Psoas muscle (tissue), 8 donors: ENCODE measurements around the gene HAUS5. TPM values are rescaled to one million over a fixed set of nuclear protein-coding genes. Genes with fewer than 3 reads are reported as not detected.

ENCODE experiments used
- ATAC-seq, 4 donors: fragments of 200-7000 bp; cut with Tn5 transposase; one replicate each; pipeline ENCODE4 v1.9.1; 2020; ENCODE audit warnings: moderate library complexity in 3 of 4, mild to moderate bottlenecking in 2 of 4
- DNase-seq, 2 donors: peaks; one replicate each; pipeline ENCODE4 v3.0.0-alpha.2; 2020
- H3K27ac ChIP-seq: fragments of 200-600 bp; one replicate; pipeline ENCODE4 v1.8.0; 2022
- H3K27me3 ChIP-seq, 3 donors: fragments of 200-600 bp in 1 of 3; one replicate each; pipeline versions ENCODE4 v1.6.1 to v1.8.0; 2013 to 2022; ENCODE audit warnings: low read length in 2 of 3, mild to moderate bottlenecking in 2 of 3, moderate library complexity in 1 of 3; ENCODE audit not compliant: insufficient read depth in 3 of 3
- H3K36me3 ChIP-seq, 2 donors: fragments of 200-600 bp in 1 of 2; one replicate each; pipeline versions ENCODE4 v1.6.1 to v1.8.0; 2013 to 2022; ENCODE audit warnings: low read depth in 1 of 2, mild to moderate bottlenecking in 1 of 2, moderate library complexity in 1 of 2; ENCODE audit not compliant: insufficient read depth in 1 of 2
- H3K4me1 ChIP-seq: fragments of 200-600 bp; one replicate; pipeline ENCODE4 v1.8.0; 2022
- H3K4me3 ChIP-seq: fragments of 200-600 bp; one replicate; pipeline ENCODE4 v1.8.0; 2022; ENCODE audit warnings: mild to moderate bottlenecking
- H3K9me3 ChIP-seq: fragments of 200-600 bp; one replicate; pipeline ENCODE4 v1.8.0; 2022
- WGBS, 3 donors: extraction: QIAGEN DNeasy Blood & Tissue Kit; methylation state at CpG; one replicate each; pipeline versions ENCODE4 v1.1.6 to v1.1.7; 2013; 5-methylcytosine and 5-hydroxymethylcytosine counted together
- intact Hi-C, 2 donors: fragments of 100-400 bp; cut with DNase I; formaldehyde crosslinking; loops; one replicate each; pipeline versions ENCODE4 v1.11.0 to v1.14.2; 2022
- polyA plus RNA-seq, 3 donors: library from polyadenylated mRNA; stranded (reverse); fragments of 200-250 nt; gene quantifications; one replicate each; pipeline ENCODE4 v1.2.3, GENCODE V29; 2013
- total RNA-seq, 4 donors: library from RNA; stranded (reverse); fragmentation: NEBNext Ultra II Directional in 2 of 4; extraction: Animal tissue kit (Norgen Biotek cat#: 25700) in 2 of 4; gene quantifications; one replicate each; pipeline versions ENCODE4 v1.2.1 to v1.2.4, GENCODE V29; 2021 to 2023
- TF ChIP-seq, protein P1 (sequence below): fragments of 200-600 bp; IDR thresholded peaks from one replicate; pipeline ENCODE4 v1.8.0; 2022; ENCODE audit warnings: antibody characterized with exemption
- donor health status: healthy with polysubstance abuse.
- donor health status: DM: no; HTN: no; CAD: no; lungs with moderate emphysema.
- donor health status: Bipolar disorder and iron deficiency.
- donor health status: healthy.
- donor health status: DM: yes; HTN: yes; CAD: no.
- donor health status: DM: no; HTN: no; CAD: no.
- donor health status: DM: no; HTN: no; CAD: no.
- donor health status: DM: yes; HTN: yes; CAD: no.

Gene HAUS5
- total and polyA plus RNA-seq, 7 donors: 2.5 to 6.1 (median 3.6) TPM

DNA sequence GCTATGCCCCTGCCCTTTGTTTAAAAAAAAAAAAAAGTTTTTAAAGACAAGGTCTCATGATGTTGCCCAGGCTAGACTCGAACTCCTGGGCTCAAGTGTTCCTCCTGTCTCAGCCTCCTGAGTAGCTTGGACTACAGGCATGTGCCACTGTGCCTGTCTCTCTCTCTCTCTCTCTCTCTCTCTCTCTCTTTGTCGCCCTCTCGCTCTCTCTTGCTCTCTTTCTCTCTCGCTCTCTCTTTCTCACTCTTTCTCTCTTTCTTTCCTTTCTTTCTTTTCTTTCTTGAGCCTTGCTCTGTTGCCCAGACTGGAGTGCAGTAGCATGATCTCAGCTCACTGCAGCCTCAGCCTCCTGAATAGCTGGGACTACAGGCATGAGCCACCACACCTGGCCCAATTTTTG lies 43.1 kb downstream of the HAUS5 start:
- H3K36me3 ChIP-seq: peaks cover 14 to 98% of the 10 kb centered on the region in 2 donors
- TF ChIP-seq, protein P1, sequence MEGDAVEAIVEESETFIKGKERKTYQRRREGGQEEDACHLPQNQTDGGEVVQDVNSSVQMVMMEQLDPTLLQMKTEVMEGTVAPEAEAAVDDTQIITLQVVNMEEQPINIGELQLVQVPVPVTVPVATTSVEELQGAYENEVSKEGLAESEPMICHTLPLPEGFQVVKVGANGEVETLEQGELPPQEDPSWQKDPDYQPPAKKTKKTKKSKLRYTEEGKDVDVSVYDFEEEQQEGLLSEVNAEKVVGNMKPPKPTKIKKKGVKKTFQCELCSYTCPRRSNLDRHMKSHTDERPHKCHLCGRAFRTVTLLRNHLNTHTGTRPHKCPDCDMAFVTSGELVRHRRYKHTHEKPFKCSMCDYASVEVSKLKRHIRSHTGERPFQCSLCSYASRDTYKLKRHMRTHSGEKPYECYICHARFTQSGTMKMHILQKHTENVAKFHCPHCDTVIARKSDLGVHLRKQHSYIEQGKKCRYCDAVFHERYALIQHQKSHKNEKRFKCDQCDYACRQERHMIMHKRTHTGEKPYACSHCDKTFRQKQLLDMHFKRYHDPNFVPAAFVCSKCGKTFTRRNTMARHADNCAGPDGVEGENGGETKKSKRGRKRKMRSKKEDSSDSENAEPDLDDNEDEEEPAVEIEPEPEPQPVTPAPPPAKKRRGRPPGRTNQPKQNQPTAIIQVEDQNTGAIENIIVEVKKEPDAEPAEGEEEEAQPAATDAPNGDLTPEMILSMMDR: no peak
- H3K4me1 ChIP-seq: no peaks in the 10 kb centered on the region
- DNase-seq: no peak
- intact Hi-C loops: no loop called here
- H3K4me3 ChIP-seq: no peak overlapping the region
- H3K27me3 ChIP-seq: no peaks in the 10 kb centered on the region
- no peak overlapping the region for H3K27ac ChIP-seq
- WGBS, 3 donors: 91 to 96% (median 95%) methylated on average over 4 of the region's 4 CpGs
- H3K9me3 ChIP-seq: no peaks in the 10 kb centered on the region
- no peak for ATAC-seq

DNA sequence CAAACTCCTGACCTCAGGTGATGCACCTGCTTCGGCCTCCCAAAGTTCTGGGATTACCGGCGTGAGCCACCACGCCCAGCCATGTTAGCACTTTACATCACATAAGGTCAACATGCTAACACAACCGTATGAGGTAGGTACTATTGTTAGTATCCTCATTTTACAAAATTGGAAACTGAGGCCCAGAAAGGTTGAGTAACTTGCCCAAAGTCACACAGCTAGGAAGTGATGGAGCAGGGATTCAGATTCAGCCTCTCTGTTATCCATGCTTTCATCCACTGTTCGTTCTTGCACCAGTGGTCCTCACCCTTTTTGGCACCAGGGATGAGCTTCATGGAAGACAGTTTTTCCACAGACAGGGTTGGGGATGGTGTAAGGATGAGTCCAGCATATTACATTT lies 44.2 kb downstream of the HAUS5 start:
- DNase-seq (no peak), ATAC-seq (no peak)
- Histone ChIP-seq H3K4me3 (no peak overlapping the region), H3K27ac (no peak overlapping the region), H3K36me3 (peaks cover 7 to 89% of the 10 kb centered on the region in 2 donors), H3K27me3 (no peaks in the 10 kb centered on the region), H3K4me1 (no peaks in the 10 kb centered on the region), H3K9me3 (no peaks in the 10 kb centered on the region)
- intact Hi-C loops: no loop called here
- TF ChIP-seq, protein P1: no peak
- WGBS, 3 donors: 94% methylated on average over 6 of the region's 6 CpGs

DNA sequence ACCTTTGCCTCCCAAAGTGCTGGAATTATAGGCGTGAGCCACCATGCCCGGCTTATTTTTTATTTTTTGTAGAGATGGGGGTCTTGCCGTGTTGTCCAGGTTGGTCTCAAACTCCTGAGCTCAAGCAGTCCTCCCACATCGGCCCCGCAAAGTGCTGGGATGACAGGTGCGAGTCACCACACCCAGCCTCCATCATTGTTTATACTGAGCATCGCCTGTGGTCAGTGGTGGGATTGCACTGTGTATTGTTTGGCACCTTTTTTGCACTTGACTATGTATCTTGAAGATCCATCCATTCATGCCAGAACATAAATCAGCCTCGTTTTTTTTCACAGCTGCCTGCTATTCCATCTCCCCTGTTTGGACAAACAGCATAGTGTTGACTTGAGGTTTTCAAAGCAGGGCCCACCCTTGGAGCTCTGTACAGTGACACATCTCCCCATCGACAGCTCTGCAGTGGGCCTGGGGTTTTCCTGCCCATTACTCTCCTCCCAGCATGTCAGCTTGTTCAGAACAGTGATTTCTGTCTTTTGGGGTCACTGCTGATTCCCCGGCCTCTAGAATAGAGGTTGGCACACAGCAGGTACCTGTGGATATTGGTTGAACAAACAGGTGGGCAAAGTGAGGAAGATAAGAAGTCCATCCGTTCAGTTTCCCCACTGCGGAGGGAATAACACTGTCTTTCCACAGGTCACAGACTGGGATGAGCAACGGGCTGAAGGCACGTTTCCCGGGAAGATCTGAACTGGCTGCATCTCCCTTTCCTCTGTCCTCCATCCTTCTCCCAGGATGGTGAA lies 45.6 kb downstream of the HAUS5 start:
- ATAC-seq (peak in 2 of 4 donors; percentile 40 to 49), DNase-seq (no peak)
- intact Hi-C loops: no loop called here
- Histone ChIP-seq H3K4me1 (no peaks in the 10 kb centered on the region), H3K9me3 (no peaks in the 10 kb centered on the region), H3K4me3 (no peak overlapping the region), H3K36me3 (peaks cover 7 to 78% of the 10 kb centered on the region in 2 donors), H3K27ac (no peak overlapping the region), H3K27me3 (no peaks in the 10 kb centered on the region)
- TF ChIP-seq, protein P1: no peak
- 84 to 90% (median 89%) methylated on average over 15 of the region's 15 CpGs for WGBS, 3 donors

DNA sequence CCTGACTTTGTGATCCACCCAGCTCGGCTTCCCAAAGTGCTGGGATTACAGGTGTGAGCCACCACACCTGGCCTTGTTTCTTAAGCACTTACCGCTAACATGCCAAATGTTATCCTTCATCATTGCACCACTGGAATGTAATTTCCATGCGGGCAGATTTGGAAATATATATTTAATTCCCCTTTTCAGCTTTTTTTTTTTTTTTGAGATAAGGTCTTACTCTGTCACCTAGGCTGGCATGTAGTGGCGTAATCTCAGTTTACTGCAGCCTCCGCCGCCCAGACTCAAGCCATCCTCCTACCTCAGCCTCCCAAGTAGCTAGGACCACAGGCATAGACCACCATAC lies 49.4 kb downstream of the HAUS5 start:
- Histone ChIP-seq H3K27me3 (no peaks in the 10 kb centered on the region), H3K9me3 (no peaks in the 10 kb centered on the region), H3K4me3 (no peak overlapping the region), H3K27ac (no peak overlapping the region), H3K36me3 (peaks cover 6 to 48% of the 10 kb centered on the region in 2 donors), H3K4me1 (no peaks in the 10 kb centered on the region)
- ATAC-seq (no peak), DNase-seq (no peak)
- TF ChIP-seq, protein P1: no peak
- WGBS, 3 donors: 97 to 99% (median 98%) methylated on average over 6 of the region's 6 CpGs
- intact Hi-C loops: no loop called here

DNA sequence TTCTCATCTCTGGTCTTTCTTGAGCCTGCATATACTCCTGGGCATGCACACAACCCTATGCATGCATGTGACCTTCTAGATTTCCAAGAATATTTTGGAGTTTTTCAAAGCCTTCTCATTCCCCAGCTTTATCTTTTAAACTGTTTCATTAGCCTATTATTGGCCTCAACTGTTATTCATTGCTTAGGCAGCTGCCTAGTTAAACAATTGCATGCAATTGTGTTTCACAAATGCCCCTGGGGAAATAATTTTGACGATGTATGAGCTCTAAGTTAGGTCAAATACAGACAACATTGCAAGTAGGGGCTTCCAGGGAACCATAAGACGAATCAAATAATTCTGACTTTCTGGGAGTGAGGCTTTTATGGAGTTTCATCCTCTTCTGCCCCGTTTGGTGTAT lies 51.4 kb downstream of the HAUS5 start:
- no peaks in the 10 kb centered on the region for H3K4me1 ChIP-seq
- H3K27me3 ChIP-seq: no peaks in the 10 kb centered on the region
- intact Hi-C loops: no loop called here
- H3K4me3 ChIP-seq: no peak overlapping the region
- DNase-seq: no peak
- TF ChIP-seq, protein P1: no peak
- WGBS, 3 donors: 68 to 82% (median 78%) methylated on average over 3 of the region's 3 CpGs
- no peak overlapping the region for H3K27ac ChIP-seq
- no peaks in the 10 kb centered on the region for H3K9me3 ChIP-seq
- H3K36me3 ChIP-seq: peaks cover 3 to 28% of the 10 kb centered on the region in 2 donors
- ATAC-seq: no peak
